GM12801 (cell line): ENCODE results near the gene NINJ1.

Experiments used
- CTCF ChIP-seq: IDR thresholded peaks from one replicate; pipeline ENCODE4 v1.5.1; 2011; ENCODE audit warnings: control low read depth; ENCODE audit not compliant: insufficient read length; ENCODE audit errors: extremely low read depth

NINJ1 gene

GRCh38 chr9:93133681-93134014 lies 403 bp downstream of the NINJ1 start:
- no peak for TF ChIP-seq CTCF

- no peak for TF ChIP-seq CTCF
Measured at GRCh38 chr9:93132946-93133680, 938 bp downstream of the NINJ1 start.

- no peak for TF ChIP-seq CTCF
Measured at GRCh38 chr9:93132287-93132927, 1.6 kb downstream of the NINJ1 start.

GRCh38 chr9:93131599-93132286 lies 2.3 kb downstream of the NINJ1 start:
- TF ChIP-seq CTCF, result no peak

GRCh38 chr9:93130861-93131481 lies 3.1 kb downstream of the NINJ1 start:
- TF ChIP-seq CTCF, result no peak

GRCh38 chr9:93129691-93130500 lies 4.2 kb downstream of the NINJ1 start:
- TF ChIP-seq CTCF, result no peak
